ENCODE measurements around the gene SRMS.

SRMS gene

DNA sequence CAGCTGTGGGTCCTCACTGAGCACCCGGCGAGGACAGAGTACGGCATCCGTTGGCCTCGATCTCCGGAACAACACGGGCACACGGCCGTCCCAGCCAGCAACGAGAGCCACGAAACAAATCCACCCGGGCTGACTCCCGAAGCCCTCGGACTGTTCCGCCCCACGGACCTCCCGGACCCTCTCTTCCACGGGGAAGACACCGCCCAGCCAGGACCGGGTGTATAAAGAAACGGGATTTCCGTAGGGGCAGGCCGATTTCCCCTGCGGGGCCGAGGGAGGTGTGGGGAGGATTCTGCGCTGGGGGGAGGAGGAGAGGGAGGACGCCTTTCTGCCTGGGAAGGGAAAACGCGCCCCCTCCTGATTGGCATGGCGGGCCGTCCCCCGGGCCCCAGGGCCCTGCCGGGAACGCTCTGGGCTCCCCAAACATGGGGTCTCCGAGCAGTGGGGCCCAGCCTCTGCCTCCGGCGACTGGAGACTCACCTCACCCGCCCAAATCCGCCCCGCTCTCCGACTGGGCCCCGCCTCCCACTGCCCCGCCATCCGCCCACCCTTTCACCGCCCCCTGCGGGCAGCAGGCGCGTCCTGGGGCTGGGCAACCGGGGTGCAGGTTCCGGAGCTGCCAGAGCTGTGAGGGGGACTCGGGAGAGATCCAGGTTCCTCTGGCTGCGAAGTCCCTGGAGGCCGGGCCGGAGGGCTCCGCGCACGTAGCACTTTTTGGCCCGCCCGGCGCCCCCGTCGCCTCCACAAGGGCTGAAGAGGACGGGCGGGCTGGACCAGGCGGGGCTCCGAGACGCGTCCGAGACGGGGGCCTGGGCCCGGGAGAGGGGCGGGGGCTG is 27.7 kb downstream of the SRMS start:
- peak; percentile 78 for DNase-seq

- DNase-seq = peak; percentile 1
Observed at GRCh38 chr20:63518946-63519667, 28.4 kb downstream of the SRMS start.

DNA sequence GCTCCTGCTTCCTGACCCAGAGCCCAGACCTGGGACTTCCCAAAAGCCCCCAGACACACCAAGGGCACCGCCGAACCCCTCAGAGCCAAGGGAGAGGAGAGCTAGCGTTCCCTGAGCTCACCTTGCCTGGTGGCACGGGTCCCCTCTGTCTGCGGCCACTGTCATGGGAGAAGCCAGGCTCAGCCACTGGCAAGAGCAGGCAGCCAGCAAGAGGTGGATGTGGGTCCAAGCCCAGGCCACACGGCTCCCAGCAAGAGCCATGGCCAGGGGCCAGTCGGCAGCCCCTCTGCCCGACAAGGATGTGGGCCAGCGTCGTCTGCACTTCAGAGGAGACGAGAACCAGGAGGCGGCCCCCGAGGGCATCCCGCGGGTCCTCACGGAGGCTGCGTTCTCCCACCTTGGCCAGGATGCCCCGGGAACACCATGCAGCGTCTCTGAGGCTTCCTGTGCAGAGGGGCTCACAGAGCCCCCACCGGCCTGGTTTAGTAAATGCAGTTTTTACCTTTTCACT is 29.1 kb downstream of the SRMS start:
- peak; percentile 1 for DNase-seq

- no peak for DNase-seq
Observed at GRCh38 chr20:63517376-63518309, 29.9 kb downstream of the SRMS start.

GRCh38 chr20:63514520-63514919 is 33.0 kb downstream of the SRMS start:
- peak; percentile 1 for DNase-seq

GRCh38 chr20:63513207-63513606 is 34.3 kb downstream of the SRMS start:
- no peak for DNase-seq

- no peak for DNase-seq
Observed at GRCh38 chr20:63509088-63509564, 38.4 kb downstream of the SRMS start.

- peak; percentile 2 for DNase-seq
Observed at GRCh38 chr20:63508072-63508768, 39.3 kb downstream of the SRMS start.

GRCh38 chr20:63507083-63507743 is 40.3 kb downstream of the SRMS start:
- DNase-seq = no peak

GRCh38 chr20:63505723-63506122 is 41.8 kb downstream of the SRMS start:
- no peak for DNase-seq

DNA sequence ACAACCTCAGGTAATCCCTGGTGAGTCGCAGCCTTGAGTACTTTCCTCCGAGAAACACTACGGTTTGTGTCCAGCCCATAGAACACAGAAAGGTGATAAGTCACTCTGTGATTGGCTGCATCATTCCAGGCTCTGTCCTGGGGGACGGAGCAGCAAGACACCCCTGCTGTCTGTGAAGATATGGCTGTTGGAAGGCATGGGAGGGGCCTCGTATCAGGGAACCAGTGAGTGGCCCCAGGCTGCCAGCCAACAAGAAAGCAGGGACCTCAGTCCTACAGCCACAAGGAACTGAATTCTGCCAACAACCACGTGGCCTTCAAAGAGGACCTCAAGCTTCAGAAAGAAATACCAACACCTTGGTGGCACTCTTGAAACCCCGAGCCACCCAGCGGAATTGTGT is 42.3 kb downstream of the SRMS start:
- no peak for DNase-seq

- no peak for DNase-seq
Observed at GRCh38 chr20:63504642-63505041, 42.9 kb downstream of the SRMS start.

DNA sequence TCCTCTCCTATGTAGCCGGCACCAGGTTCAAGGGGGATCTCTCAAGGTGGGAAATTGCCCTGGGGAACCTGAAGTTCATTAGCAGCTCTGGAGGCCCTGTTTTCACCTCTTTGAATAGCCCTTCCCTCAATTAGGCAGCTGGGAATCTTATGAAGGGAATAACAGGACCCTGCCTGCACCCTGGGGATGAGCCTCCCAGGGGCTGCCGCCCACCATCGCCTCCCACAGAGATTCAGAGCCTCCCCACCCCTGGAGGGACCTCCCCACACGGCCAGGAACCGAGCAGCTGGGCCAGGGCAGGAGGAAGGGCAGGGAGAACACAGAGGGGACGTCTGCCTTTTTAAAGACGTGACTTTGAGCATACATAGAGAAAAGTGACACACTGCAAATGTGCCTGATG is 44.0 kb downstream of the SRMS start:
- DNase-seq = no peak

DNA sequence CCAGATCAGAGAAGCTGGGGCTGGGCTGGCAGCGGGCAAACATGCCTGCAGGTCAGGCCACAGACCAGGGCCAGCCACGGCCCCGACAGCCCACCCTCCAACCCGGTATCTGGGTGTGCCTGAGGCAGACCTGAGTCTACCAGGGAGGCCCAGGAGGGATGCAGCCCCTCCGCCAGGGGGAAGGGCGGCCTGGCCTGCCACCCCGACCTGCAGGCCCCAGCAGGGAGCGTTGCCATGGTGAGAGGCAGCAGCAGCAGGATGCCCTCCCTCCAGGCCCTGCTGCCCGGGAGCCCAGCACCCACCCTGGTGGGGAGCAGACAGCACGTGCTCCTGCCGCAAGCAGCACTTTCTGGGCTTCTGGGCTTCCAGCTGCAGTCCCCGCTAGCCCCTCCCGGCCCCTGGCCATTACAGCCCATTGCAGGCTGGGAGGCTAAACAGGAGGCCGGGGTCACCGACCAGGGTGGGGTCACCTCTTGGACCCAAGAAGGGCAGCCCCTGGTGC is 44.8 kb downstream of the SRMS start:
- no peak for DNase-seq

DNA sequence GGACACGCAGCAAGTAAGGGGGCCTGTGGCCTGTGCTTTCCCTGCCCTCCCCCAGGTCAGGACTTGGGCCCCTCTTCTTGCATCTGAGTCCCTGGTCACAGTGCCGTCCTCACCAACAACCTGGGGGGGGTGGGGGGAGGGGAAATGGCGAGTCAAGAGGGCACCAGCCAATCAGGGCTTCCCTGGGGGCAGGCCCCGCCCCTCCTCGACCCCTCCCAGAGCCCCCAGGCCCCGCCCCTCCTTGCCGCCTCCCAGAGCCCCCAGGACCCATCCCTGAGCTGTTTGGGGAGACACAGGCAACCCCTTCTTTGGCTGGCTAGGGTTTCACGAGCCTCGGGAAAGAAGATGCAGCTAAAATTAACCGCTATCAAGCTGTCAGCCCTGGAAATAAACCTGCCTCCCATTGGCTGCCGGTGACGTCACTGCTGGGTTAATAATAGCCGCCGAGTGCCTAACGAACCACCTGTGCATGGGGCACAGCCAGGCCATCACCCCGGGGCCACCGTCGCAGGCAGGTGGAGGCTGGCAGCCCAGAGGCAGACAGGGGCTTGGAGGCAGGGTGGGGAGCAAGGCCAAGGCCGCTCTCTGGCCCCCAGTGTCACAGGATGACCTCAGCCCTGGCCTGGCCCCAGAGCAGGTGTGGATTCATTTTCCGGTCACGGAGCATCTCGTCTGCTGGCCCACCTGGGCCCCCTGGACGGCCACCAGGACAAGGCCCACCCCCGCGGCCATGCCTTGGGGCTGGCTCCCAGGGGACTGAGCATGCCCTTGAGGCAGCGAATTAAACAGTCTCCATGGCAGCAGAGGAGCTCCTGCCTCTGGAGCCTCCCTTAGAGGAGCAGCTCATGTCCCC is 45.5 kb downstream of the SRMS start:
- DNase-seq = no peak

- no peak for DNase-seq
Observed at GRCh38 chr20:63500902-63501817, 46.4 kb downstream of the SRMS start.

DNA sequence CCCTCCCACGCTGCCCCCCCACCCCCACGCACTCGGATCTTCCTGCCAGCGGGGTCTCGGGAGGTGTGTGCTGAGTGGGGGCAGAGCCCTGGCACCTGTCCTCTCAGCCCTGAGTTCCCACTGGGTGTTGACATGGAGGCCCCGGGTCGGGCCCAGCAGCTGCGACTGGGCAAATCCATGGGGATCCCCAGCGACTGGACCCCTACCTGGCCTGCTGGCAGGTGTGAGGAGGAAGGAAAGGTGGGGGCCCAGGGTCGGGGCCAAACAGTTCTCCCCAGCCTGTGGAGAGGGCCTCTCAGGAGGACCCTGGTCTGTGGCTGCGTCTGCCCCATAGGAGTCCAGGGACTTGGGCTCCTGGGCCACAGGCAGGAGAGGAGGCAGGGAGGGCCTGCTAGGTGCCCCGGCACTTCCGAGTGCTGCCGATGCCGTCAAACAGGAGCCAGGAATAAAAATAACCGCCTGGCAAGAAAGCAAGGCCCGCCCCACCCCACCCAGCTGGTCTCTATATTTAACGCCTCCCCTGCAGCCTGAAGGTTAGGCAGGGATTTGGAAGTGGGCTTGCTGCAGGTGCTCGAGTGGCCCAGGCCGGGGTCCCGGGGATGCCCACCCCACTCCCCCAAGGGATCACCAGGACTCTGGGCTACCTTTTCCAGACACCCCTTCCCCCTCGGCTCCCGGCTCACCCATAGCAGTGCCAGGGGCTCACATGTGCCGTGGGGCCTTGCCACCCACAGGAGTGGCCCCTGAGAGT is 47.2 kb downstream of the SRMS start:
- no peak for DNase-seq

DNA sequence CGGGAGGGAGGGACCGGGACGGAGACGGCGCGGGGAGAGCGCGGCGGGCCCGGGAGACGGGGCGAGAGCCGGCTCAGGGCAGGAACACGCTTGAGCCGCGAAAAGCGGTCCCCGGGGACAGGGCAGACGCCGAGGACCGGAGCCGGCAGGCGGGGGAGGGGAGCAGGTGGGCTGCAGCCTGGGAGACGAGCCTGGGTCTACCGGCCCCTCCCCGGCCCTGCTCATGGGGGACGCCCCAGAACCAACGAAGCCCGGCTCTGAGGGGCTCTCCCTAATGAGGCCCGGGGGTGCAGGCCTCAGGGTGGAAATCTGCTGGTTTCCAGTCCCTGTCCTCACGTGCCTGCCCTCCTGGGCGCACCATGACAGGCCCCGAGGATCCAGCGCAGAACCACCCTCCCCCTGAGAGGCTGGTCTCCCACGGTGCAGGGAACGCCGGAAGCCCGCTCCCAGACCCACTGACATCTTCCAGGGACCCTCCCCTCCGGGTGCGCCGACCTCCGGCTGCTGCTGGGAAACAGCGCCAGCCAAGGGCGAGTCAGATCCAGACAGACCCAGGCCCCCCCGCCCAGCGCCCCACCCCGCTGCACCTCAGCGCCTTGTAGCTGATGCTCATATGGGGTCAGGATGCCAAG is 48.1 kb downstream of the SRMS start:
- no peak for DNase-seq
